ENCODE data around the gene POC5.
"Not testable (repeated sequence)": the region's sequence is repeated elsewhere in the genome, so short reads cannot be mapped to it uniquely, and the experiment has no call there.

Gene POC5, protein sequence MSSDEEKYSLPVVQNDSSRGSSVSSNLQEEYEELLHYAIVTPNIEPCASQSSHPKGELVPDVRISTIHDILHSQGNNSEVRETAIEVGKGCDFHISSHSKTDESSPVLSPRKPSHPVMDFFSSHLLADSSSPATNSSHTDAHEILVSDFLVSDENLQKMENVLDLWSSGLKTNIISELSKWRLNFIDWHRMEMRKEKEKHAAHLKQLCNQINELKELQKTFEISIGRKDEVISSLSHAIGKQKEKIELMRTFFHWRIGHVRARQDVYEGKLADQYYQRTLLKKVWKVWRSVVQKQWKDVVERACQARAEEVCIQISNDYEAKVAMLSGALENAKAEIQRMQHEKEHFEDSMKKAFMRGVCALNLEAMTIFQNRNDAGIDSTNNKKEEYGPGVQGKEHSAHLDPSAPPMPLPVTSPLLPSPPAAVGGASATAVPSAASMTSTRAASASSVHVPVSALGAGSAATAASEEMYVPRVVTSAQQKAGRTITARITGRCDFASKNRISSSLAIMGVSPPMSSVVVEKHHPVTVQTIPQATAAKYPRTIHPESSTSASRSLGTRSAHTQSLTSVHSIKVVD

DNA sequence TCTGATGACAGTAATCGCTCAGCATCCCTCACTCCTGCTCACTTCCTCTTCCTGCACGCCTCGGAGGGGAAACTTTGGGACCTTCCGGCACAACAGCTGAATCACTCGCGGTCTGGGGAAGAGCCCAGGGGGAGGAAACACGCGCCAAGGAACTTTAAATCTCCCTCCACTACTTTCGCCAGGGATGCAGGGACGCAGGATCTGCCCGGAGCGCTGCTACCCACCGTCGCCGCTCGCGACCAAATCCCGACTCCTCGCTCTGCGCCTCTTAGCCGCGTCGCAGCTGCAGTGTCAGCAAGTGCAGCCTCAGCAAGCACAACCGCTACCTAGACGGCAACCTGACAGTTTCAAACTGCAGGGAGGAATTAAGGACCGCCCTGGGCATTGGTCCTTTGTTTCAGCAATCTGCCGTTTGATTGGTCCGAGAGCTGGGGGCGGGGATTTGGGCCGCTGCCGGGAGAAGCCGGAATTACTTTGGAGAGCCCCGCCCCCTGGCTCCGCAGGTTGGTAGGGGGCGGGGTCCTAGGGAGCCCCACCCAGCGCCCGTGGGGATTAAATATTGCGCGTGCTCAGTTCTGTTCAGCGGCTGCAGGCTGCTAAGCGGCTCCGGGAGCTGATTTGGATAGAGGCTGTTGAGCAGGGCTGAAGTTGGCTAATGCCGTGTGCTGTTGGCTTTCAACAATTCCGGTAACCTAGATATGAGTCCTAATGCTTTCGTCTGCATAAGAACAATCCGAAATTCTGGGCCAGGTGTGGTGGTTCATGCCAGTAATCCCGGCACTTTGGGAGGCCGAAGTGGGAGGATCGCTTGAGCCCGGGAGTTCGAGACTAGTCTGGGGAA is at the start of gene POC5:
Gene POC5 (minus strand): TSS at position 356 of the 841 bp plus-strand sequence. CDS start 4,500 bp downstream, outside the sequence.
- DNase-seq = peak; percentile 51 to 95 (median 87)

DNA sequence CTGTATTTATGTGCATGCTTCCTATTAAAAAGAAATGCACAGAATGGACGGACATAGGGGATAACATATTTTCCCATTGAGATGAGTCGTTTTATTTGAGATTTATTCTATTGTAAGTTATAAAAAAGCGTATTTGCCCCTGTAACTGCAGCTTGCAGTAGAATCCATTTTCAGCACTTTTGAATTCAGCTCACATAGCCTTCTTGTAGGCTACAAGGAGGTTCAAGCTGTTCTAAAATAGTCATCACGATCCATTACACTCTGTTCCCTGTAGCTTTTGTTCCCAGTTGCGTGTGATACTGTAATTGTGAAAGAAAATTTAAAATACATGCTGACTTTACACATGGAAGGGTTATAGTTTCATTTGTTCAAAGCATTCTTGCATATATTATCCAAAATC is 40.9 kb upstream of the POC5 start:
- DNase-seq = no peak

DNA sequence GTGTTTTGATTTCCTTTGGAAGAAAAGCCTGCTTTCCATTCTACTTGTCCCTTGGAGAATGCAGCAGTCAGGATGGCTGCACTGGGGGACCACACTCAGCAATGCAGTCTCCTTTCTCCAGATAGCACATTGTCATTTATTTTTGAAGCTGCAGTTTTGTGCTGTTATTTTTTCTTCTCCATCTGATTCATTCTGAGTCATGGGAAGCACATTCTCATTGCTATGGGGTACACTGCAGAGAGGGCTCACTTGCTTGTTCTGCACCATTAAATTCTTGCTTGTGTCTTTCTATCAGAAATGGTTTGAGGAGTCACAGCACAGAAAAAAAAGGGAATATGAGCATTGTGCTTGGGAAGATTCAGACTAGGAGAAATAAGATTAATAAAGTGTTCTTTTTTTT is 39.7 kb upstream of the POC5 start:
- DNase-seq = peak in 1 of 51 donors; percentile 19

DNA sequence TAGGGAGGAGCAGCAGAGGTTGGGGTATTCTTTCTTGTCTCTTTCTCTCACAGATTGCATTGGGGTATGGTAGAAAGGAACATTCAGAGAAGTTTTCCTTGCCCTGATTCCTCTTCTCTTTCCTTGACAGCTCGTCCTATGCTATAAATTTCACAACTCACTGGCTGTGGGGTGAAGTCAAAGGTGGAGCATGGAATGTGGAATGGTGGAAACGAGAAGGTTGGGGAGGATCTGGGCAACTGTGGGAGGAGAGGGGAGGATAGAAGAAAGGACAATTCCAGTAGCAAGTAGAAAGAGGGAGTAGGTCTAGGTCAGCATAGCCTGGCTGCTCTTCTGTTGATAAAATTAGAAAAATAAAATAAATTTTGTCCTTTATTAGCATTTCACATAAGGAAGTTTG is 39.0 kb upstream of the POC5 start:
- no peak for DNase-seq

DNA sequence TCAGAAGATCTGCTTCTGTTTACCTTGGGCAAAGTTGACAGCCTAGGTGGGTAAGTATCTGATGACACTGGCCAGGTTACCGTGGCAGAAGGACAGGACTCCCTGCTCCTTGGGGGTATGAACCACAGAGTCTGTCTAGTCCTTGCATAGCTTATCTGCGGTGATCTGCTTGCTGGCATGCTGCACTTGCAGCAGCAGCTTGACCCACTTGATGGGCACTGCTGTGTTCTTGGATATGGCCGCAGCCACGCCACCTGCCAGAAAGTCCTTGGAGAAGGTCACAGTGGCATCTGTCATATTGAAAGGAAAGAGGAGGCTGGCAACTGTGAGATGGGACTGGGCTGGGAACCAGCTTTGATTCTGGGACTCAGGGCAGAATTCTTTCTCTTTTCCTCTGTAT is 35.9 kb upstream of the POC5 start:
- no peak for DNase-seq

DNA sequence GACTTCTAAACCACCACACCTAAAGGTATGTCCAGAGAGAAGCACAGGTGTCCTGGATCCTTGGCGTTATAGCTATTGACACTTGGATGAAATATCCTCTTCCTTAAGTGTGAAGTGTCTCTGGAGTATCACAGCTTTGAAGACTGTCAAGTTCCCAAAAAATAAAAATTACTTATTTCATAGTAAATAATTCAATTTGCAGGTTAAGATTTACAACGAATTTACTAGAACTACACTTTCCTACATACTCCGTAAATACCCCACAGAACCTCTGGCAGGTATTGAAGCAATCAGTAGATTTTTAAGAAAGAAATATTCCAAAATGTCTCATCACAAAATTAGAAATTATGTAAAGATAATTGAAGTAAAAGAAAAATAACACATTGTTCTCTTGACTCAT is 27.1 kb upstream of the POC5 start:
- no peak for DNase-seq

DNA sequence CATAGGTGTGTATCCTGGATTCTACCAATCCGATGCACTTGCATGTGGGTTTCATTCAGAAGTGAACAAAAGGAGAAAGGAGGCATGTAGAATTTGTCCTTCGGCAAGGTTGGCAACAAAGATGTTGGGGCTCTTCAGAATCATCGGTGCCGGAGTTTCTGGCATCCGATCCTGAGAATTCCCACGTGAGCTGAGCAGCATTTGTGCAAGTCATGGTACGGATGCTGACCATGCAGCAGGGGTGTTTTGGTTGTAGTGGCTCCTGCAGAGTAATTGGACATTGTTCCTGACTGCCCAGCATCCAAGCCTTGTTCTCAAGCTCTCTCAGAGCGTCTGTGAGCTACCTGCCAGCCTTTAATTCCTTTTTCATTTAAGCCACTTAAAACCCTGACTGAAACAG is 19.0 kb upstream of the POC5 start:
- peak in 1 of 51 donors; percentile 11 for DNase-seq

DNA sequence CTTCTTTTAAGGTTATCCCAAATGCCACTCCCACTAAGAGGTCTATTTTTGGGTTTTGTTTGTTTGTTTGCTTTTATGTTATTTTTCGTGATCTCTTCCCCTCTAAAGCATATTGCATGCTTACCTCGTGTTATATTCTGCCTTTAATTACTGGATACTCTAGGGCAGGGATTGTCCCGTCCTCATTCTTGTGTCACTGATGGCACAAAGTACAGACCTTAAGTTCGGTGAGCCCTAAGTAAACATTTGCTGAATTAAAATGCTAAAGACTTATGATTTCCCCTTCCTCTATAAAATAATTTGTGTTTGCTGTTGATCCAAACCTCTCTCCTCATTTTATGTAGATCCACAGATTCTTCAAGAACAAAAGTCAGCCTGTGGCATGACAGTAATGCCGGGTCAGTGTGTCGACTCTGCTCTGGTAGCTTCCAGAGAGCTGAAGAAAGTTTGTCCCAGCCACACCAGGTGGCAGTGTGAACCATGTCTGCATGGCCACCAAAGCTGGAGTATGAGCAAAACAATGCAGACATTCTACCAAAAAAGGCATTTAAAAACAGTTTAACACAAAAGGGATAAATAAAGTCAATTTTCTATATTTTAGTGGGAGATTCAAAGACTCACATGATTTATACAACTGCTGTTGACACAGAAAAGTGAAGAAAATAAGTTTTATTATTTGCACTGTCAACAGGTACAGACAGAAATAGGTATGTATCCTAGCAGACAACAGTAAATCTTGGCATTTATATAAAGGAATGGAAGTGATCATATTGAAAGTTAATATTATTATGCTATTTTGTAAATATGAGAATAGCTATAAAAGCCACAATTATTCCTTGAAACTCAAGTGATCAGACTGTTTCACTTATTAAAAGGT is 17.9 kb upstream of the POC5 start:
- DNase-seq = peak in 31 of 51 donors; percentile 4 to 67 (median 41)

DNA sequence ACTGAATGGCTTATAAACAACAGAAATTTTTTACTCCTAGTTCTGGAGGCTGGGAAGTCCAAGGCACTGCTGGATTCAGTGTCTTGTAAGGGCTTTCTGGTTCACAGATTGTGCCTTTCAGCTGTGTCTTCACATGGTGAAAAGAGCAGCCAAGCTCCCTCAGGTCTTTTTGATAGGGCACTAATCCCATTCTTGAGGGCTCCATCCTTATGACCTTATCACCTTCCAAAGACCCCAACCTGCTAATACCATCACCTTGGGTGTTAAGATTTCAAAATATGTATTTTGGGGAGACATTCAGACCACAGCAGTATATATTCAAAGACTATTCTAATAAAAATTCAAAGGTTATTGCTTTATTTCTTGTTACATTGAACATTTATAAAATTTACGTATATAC is 16.5 kb upstream of the POC5 start:
- DNase-seq = no peak

DNA sequence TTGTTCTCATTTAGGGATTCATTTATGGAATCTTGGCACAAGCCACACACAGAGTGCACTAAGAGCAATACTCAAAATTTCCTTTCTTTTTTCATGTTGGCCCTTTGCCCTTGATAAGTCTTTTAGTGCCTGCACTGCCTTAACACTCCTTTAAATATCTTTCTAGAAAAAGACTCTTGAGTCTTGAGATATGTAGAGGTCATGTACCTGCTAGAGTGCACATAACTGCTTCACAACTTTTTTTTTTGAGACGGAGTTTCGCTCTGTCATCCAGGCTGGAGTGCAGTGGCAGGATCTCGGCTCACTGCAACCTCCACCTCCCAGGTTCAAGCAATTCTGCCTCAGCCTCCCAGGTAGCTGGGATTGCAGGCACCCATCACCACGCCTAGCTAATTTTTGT is 14.3 kb upstream of the POC5 start:
- DNase-seq = not testable (repeated sequence)

DNA sequence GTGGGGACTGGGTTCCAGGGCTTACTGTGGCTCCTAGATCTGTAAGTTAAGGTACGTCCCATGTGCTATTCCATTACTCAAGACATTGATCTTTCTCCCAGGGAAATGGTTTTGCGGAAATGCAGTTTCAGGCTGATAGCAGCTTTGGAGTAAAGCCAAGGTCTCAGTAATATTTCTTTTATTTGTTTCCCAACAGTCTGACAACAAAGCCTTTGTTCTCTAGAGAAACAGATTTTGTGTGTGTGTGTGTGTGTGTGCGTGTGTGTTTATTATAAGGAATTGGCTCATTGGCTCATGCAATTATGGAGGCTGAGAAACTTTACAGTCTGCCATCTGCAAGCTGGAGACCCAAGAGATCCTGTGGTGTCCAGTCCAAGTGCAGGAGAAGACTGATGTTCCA is 12.1 kb upstream of the POC5 start:
- peak in 4 of 51 donors; percentile 4 to 19 (median 6) for DNase-seq

DNA sequence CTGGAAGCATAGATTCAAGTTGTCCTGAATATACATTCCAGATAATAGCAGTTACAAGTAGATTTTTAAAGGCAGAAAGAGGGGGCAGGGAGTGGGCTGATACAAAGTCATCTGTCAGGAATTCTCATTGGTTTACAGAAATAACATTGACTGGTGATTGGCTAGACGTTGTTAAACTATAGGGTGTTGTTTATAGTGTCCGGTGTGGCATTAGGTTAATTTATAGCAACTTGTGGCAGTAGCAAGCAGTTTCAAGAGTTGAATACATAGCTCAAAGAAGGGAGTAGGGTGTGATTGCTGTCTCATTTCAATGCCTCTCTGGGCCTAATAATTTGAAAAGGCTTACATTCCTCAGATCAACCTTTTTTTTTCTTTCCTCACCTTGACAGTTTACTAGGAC is 10.7 kb upstream of the POC5 start:
- no peak for DNase-seq

DNA sequence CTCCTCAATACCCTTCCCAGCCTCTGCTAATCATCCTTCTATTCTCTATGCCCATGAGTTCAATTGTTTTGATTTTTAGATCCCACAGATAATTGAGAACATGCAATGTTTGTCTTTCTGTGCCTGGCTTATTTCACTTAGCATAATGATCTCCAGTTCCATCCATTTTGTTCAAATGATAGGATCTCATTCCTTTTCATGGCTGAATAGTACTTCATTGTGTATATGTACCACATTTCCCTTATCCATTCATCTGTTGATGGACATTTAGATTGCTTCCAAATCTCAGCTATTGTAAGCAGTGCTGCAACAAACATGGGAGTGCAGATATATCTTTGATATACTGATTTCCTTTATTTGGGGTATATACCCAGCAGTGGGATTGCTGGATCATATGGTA is 9.0 kb upstream of the POC5 start:
- not testable (repeated sequence) for DNase-seq

DNA sequence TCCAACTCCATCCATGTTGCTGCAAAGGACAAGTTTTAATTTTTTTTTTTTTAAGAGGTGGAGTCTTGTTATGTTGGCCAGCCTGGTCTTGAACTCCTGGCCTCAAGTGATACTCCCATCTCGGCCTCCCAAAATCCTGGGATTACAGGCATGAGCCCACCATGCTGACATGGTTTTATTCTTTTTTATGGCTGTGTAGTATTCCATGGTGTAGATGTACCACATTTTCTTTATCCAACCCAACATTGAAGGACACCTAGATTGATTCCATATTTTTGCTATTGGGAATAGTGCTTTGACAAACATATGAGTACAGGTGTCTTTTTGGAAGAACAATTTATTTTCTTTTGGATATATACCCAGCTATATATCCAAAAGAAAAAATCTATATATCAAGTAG is 6.1 kb upstream of the POC5 start:
- no peak for DNase-seq

DNA sequence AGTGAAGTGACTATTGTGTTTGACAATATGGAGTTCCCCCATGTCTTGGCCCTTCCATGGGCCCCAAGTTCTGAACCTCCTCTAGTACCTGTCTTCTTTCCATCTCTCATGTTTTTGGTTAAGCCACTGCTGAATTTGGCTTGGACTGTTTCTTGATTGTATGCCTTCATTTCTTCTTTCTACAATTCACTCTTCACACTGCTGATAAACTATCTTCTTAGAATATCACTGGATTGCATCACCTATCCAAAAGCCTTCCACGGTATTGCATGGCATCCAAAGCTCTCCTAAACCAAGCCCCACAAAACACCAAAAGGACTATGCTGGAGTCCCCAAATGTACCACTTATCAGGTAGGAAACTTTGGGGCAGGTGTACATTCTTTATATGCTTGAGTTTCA is 4.3 kb upstream of the POC5 start:
- DNase-seq = no peak

DNA sequence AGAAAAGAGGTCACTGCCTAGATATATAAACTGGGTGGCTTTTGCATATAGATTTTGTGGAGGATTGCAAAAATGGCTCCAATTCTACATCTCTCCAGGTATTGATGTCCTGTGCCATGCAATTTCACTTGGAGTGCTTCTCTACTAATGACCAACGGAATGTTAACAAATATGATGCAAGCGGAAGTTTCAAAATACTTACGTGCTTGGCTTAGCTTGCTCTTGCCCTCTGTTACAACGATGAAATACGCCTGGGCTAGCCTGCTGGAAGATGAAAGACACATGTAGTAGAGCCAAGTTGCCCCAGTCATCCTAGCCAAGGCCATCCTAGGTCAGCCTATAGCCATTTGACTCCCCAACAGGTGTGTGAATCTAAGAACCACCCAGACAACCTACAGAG is 3.6 kb upstream of the POC5 start:
- DNase-seq = no peak

DNA sequence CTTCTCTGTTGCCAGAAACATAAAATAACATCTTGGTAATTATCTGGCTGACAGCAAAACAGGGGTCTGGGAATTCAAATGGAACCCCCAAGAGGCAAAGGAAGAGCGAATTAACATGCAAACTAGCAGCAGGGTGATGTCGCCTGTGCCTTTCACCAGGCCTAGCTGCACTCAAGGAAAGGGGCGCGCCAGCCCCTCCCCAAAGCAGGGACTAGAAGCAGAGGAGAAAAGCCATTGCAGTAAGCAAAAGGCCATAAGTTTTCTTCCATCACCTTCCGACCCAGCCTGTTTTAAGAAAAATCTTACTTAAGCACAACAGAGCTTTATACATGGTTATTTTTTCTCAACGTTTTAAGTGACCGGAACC is 539 bp downstream of the POC5 start:
- DNase-seq = peak in 1 of 51 donors; percentile 22

DNA sequence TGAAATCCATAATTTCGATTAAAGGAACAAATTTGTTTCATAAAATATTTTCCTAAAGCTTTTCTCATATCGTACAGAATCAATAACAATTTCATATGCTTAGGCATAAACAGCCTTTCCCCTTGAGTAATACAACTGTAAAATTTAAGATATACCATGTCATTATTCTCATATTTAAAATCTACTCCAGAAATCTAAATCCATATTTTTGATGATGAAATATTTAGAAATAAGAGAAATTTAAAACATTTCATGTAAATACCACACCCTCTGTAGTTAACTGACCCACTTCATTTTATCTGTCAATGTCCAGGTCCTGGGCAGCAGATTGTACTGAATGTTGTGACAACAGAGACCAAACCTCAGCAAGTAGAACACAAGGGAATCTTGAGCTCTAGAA is 5.1 kb downstream of the POC5 start:
- no peak for DNase-seq

DNA sequence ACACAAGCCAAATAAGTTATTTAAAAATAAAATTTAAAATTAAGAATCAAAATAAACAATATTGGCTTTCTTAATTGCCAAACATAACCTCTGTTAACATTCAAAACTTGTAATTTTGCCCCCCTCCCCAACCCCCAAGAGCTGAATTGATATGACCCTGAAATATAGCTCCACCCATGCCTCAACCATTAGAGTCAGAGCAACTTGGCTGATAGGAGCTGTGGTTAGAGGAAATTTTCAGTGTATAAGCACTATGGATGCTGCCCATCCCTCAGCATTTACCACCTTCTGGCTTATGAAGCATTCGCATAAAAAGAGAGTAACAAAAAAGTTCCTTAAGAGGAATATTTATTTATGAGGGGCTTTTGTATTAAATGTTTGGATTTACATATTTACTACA is 6.1 kb downstream of the POC5 start:
- DNase-seq = no peak

DNA sequence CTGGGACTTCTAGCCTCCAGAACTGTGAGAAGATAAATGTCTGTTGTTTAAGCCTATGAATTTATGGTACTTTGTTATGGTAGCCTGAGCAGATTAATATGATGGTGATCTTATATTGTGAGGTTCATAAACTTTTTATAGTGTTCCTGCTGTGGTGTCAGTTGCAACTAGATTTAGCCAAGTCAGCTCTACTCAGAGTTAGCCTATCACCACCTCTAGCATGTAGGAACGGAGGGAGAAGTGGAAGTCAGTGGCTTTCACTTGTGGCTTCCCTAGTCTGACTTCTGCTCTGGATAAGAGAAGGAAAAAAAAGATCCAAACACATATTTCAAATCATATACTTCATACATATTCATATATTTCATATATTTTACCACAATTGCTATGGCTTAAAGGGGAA is 6.6 kb downstream of the POC5 start:
- DNase-seq = no peak

DNA sequence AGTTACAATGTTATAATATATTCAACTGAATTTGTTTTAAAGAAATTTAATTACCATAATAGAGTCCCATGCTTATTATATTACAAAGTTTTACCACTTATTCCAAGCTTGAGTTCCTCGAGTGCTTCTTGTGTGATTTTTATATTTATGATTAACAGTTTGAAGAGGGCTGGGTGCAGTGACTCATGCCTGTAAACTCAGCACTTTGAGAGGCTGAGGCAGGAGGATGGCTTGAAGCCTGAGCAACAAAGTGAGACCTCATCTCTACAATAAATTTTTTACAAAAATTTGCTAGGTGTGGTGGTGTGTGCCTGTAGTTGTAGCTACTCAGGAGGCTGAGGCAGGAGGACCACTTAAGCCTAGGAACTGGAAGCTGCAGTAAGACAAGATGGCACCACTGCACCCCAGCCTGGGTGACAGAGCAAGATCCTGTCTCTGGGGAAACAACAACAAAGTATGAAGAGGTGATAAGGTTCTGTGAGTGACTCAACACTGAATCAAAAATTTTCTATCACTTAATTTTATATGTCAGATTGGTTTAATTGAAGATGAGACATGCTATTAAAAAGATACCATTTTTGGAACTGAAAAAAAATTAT is 9.2 kb downstream of the POC5 start:
- no peak for DNase-seq
